ENCODE measurements around the gene PAGE2B. TPM values are rescaled to one million over a fixed set of nuclear protein-coding genes. Genes with fewer than 3 reads are reported as not detected.

PAGE2B gene, protein sequence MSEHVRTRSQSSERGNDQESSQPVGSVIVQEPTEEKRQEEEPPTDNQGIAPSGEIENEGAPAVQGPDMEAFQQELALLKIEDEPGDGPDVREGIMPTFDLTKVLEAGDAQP
- total RNA-seq (ENCODE audit: low replicate concordance) = not detected in 2 replicates

DNA sequence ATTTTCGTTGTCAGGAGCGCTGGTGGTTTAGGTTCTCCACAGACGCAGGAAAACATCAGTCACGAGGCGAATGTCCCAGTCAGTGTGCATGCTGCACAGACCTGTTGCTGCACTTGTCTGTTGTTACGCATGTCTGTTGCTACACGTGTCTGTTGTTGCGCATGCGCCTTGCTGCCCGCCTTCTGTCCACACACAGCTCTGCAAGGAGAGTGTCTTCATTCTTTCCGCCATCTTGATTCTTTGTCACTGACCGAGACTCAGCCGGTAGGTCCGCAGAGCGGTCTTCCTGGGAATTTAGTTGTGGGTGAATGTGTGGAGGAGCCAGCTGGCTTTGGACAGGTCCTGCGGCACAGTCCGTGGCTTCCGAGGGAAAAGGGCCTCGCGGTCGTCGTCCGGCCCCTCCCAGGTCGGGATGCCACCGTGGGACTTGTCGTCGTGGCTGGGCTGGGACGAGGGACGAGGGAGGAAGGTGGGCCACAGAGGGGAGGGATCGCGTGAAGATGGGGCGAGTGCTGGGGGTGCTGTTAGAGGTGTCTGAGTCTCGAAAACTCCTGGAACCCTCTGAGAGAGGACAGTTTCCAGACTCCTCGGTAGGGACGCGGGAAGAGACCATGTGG is at the start of gene PAGE2B:
PAGE2B (plus strand) TSS at position 180 of the 617 bp plus-strand sequence. CDS start 1,012 bp downstream, outside the sequence.

DNA sequence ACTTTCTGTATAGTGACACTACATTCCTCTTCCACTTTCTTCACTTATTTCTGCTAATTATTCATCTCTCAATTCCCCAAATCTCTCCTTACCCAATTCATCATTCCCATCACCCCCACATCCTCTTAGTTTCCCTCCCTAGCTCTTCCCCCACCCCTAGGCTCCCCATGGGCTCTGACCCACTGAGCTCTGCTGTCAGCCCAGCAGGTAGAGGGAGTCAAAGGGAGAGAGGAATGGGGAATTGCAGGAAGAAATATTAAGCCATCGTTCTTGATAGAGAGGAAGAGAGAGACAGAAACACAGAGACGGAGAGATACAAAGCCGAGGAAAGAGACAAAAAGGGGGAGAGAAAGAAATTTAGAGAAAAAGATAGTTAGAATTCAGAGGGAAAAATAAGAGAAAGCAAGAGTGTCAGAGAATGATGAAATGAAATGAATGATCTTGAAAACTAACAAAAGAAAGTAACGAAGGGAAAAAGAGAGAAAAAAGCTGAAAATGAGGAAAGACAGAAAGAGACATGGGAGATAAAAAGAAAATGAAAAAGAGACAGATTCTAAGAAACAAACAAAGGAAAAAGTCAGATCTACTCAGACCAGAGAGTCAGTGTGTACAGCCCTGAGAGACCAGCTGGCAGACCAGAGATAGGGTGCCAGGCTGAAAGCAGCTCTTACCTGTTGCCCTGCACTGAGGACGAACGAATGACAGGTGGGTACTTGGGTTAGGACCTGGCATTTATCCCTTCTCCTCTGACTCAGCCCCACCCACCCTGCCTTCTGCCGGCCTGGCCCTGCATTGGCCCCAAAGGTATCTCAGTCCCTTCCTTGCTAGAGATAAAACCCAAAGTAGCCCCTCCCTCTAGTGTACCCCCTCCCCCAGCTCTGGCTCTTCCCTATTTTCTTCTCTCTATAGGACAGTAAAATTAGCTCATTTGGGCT is 44.3 kb upstream of the PAGE2B start, which contains the start of gene ALAS2:
ALAS2 (minus strand) TSS at position 707 of the 935 bp plus-strand sequence. CDS start 4,977 bp downstream, outside the sequence.

DNA sequence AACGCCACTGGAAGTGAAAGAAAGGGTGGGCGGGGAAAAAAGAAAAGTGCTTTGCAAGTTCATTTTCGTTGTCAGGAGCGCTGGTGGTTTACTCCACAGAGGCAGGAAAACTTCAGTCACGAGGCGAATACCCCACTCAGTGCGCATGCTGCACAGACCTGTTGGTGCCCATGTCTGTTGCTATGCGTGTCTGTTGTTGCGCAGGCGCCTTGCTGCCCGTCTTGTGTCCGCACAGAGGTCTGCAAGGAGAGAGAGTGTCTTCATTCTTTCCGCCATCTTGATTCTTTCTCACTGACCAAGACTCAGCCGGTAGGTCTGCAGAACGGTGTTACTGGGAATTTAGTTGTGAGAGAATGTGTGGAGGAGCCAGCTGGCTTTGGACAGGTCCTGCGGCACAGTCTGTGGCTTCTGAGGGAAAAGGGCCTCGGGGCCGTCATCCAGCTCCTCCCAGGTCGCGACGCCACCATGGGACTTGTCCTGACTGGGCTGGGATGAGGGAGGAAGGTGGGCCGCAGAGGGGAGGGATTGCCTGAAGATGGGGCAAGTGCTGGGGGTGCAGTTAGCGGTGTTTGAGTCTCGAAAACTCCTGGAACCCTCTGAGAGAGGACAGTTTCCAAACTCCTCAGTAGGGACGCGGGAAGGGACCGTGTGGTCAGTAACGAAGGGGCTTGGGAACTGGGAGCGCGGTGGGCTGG is 14.1 kb downstream of the PAGE2B start, which contains the start of gene PAGE2:
PAGE2 (plus strand) TSS at position 224 of the 695 bp plus-strand sequence. CDS start 1,003 bp downstream, outside the sequence.

Other genes starting within 250 kb of the PAGE2B start
- gene TRO, start 154.2 kb upstream of the PAGE2B start, total RNA-seq (ENCODE audit: low replicate concordance) = 5.9 and 18.3 TPM in 2 replicates
- 0.08 TPM in 1 of 2 replicates, not detected in the other for gene PFKFB1, start 80.8 kb upstream of the PAGE2B start, total RNA-seq (ENCODE audit: low replicate concordance)
- 2.7 and 7.7 TPM in 2 replicates for gene APEX2, start 74.7 kb upstream of the PAGE2B start, total RNA-seq (ENCODE audit: low replicate concordance)
- not detected in 2 replicates for gene ALAS2, start 44.1 kb upstream of the PAGE2B start, total RNA-seq (ENCODE audit: low replicate concordance)
- not detected in 2 replicates for gene PAGE2, start 14.0 kb downstream of the PAGE2B start, total RNA-seq (ENCODE audit: low replicate concordance)
- gene PAGE5, start 145.3 kb downstream of the PAGE2B start, total RNA-seq (ENCODE audit: low replicate concordance) = not detected in 2 replicates
- gene PAGE3, start 189.9 kb downstream of the PAGE2B start, total RNA-seq (ENCODE audit: low replicate concordance) = not detected in 2 replicates